ENCODE measurements around the gene CSNK1G1. TPM values are rescaled to one million over a fixed set of nuclear protein-coding genes. Genes with fewer than 3 reads are reported as not detected.
"Not testable (repeated sequence)": the region's sequence is repeated elsewhere in the genome, so short reads cannot be mapped to it uniquely, and the experiment has no call there.

Gene CSNK1G1
- total RNA-seq, 1 donor from 2014 or later, result 23.5 TPM

DNA sequence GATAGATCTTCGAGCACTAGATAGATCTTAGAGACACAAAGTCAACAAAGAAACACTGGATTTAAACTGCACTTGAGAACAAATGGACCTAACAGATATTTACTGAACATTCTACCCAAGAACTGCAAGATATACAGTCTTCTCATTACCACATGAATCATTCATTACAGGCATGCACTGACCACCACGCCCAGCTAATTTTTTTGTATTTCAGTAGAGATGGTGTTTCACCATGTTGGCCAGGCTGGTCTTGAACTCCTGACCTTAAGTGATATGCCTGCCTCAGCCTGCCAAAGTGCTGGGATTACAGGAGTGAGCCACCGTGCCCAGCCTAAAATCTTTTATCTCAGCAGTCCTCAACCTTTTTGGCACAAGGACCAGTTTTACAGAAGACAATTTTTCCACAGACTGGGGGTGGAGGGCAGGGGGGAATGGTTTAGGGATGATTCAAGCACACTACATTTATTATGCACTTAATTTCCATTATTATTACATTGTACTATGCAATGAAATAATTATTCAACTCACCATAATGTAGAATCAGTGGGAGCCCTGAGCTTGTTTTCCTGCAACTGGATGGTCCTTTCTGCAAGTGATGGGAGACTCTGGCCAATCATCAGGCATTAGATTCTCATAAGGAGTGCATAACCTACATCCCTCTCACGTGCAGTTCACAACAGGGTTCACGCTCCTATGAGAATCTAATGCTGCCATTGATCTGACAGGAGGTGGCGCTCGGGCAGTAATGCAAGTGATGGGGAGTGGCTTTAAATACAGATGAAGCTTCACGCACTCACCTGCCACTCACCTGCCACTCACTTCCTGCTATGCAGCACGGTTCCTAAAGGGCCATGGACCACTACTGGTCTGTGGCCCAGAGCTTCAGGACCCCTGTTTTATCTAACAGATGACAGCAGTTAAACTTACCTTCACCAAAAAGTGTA, 21.7 kb downstream of the CSNK1G1 start:
- TF ChIP-seq, protein P1, sequence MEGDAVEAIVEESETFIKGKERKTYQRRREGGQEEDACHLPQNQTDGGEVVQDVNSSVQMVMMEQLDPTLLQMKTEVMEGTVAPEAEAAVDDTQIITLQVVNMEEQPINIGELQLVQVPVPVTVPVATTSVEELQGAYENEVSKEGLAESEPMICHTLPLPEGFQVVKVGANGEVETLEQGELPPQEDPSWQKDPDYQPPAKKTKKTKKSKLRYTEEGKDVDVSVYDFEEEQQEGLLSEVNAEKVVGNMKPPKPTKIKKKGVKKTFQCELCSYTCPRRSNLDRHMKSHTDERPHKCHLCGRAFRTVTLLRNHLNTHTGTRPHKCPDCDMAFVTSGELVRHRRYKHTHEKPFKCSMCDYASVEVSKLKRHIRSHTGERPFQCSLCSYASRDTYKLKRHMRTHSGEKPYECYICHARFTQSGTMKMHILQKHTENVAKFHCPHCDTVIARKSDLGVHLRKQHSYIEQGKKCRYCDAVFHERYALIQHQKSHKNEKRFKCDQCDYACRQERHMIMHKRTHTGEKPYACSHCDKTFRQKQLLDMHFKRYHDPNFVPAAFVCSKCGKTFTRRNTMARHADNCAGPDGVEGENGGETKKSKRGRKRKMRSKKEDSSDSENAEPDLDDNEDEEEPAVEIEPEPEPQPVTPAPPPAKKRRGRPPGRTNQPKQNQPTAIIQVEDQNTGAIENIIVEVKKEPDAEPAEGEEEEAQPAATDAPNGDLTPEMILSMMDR (IDR thresholded peaks at IDR 0.05; ENCODE audit: insufficient read depth, low read length, poor library complexity, severe bottlenecking), result no peak
- no peaks in the 10 kb centered on the region for H3K27me3 ChIP-seq (ENCODE audit: control insufficient read depth, insufficient read depth, low read length)
- no peaks in the 10 kb centered on the region for H3K36me3 ChIP-seq (ENCODE audit: control insufficient read depth, insufficient read depth, low read length)
- no peak overlapping the region for H3K4me3 ChIP-seq (ENCODE audit: low read depth, low read length)
- DNase-seq (ENCODE audit: low read depth), result no peak

DNA sequence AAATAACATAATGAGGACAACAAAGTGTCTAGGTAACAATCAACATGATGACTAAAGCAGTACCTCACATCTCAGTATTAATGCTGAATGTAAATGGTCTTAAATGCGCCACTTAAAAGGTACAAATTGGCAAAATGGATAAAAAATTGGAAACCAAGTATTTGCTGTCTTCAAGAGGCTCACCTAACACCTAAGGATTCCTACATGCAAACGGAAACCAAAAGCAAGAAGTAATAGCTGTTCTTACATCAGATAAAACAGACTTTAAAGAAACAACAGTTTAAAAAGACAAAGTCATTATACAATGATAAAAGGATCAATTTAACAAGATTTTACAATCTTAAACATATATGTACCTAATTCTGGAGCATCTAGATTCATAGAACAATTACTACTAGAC, 22.5 kb downstream of the CSNK1G1 start:
- H3K4me3 ChIP-seq (ENCODE audit: low read depth, low read length), result no peak overlapping the region
- H3K36me3 ChIP-seq (ENCODE audit: control insufficient read depth, insufficient read depth, low read length), result no peaks in the 10 kb centered on the region
- H3K27me3 ChIP-seq (ENCODE audit: control insufficient read depth, insufficient read depth, low read length), result no peaks in the 10 kb centered on the region
- TF ChIP-seq, protein P1 (IDR thresholded peaks at IDR 0.05; ENCODE audit: insufficient read depth, low read length, poor library complexity, severe bottlenecking), result no peak
- DNase-seq (ENCODE audit: low read depth), result no peak

DNA sequence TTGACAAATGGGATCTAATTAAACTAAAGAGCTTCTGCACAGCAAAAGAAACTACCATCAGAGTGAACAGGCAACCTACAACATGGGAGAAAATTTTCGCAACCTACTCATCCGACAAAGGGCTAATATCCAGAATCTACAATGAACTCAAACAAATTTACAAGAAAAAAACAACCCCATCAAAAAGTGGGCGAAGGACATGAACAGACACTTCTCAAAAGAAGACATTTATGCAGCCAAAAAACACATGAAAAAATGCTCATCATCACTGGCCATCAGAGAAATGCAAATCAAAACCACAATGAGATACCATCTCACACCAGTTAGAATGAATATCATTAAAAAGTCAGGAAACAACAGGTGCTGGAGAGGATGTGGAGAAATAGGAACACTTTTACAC, 24.3 kb downstream of the CSNK1G1 start:
- not testable (repeated sequence) for H3K36me3 ChIP-seq (ENCODE audit: control insufficient read depth, insufficient read depth, low read length); DNase-seq (ENCODE audit: low read depth); H3K27me3 ChIP-seq (ENCODE audit: control insufficient read depth, insufficient read depth, low read length); H3K4me3 ChIP-seq (ENCODE audit: low read depth, low read length)

DNA sequence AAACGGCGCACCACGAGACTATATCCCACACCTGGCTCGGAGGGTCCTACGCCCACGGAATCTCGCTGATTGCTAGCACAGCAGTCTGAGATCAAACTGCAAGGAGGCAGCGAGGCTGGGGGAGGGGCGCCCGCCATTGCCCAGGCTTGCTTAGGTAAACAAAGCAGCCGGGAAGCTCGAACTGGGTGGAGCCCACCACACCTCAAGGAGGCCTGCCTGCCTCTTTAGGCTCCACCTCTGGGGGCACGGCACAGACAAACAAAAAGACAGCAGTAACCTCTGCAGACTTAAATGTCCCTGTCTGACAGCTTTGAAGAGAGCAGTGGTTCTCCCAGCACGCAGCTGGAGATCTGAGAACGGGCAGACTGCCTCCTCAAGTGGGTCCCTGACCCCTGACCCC, 29.0 kb downstream of the CSNK1G1 start:
- DNase-seq (ENCODE audit: low read depth); H3K36me3 ChIP-seq (ENCODE audit: control insufficient read depth, insufficient read depth, low read length); H3K4me3 ChIP-seq (ENCODE audit: low read depth, low read length); H3K27me3 ChIP-seq (ENCODE audit: control insufficient read depth, insufficient read depth, low read length): not testable (repeated sequence)

- not testable (repeated sequence) for H3K4me3 ChIP-seq (ENCODE audit: low read depth, low read length); H3K36me3 ChIP-seq (ENCODE audit: control insufficient read depth, insufficient read depth, low read length); DNase-seq (ENCODE audit: low read depth); H3K27me3 ChIP-seq (ENCODE audit: control insufficient read depth, insufficient read depth, low read length)
Observed at GRCh38 chr15:64326458-64326857, 29.5 kb downstream of the CSNK1G1 start.

DNA sequence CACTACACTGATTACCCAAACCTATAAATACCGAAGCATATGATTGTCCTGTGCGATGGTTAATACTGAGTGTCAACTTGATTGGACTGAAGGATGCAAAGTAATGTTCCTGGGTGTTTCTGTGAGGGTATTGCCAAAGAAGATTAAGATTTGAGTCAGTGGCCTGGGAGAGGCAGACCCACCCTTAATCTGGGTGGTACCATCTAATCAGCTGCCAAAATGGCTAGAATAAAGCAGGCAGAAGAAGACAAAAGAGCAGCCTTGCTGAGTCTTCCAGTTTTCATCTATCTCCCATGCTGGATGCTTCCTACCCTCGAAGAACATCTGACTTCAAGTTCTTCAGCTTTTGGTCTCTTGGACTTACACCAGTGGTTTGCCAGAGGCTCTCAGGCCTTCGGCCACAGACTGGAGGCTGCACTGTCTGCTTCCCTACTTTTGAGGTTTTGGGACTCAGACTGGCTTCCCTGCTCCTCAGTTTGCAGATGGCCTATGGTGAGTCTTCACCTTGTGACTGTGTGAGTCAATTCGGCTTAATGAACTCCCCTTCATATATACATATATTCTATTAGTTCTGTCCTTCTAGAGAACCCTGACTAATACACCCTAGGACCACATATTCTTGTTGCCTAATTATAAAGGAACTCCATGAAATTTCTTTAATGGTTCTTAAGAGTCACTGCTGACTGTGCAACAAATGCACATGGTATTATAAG, 31.7 kb downstream of the CSNK1G1 start:
- DNase-seq (ENCODE audit: low read depth), result no peak
- no peak overlapping the region for H3K4me3 ChIP-seq (ENCODE audit: low read depth, low read length)
- no peaks in the 10 kb centered on the region for H3K27me3 ChIP-seq (ENCODE audit: control insufficient read depth, insufficient read depth, low read length)
- H3K36me3 ChIP-seq (ENCODE audit: control insufficient read depth, insufficient read depth, low read length), result no peaks in the 10 kb centered on the region
- TF ChIP-seq, protein P1 (IDR thresholded peaks at IDR 0.05; ENCODE audit: insufficient read depth, low read length, poor library complexity, severe bottlenecking), result no peak

- TF ChIP-seq, protein P1 (IDR thresholded peaks at IDR 0.05; ENCODE audit: insufficient read depth, low read length, poor library complexity, severe bottlenecking), result no peak
- no peak overlapping the region for H3K4me3 ChIP-seq (ENCODE audit: low read depth, low read length)
- H3K27me3 ChIP-seq (ENCODE audit: control insufficient read depth, insufficient read depth, low read length), result no peaks in the 10 kb centered on the region
- no peak for DNase-seq (ENCODE audit: low read depth)
- H3K36me3 ChIP-seq (ENCODE audit: control insufficient read depth, insufficient read depth, low read length), result no peaks in the 10 kb centered on the region
Observed at GRCh38 chr15:64315216-64315615, 40.8 kb downstream of the CSNK1G1 start.
